GM18907 (cell line): ENCODE data around the gene DLAT.
"Not testable (repeated sequence)": the region's sequence is repeated elsewhere in the genome, so short reads cannot be mapped to it uniquely, and the experiment has no call there.

ENCODE experiments used
- ATAC-seq: cut with Tn5 transposase; IDR thresholded peaks from one replicate; pipeline ENCODE4 v1.9.1; 2021; ENCODE audit warnings: mild to moderate bottlenecking, moderate library complexity; ENCODE audit not compliant: unreplicated experiment

DLAT gene

DNA sequence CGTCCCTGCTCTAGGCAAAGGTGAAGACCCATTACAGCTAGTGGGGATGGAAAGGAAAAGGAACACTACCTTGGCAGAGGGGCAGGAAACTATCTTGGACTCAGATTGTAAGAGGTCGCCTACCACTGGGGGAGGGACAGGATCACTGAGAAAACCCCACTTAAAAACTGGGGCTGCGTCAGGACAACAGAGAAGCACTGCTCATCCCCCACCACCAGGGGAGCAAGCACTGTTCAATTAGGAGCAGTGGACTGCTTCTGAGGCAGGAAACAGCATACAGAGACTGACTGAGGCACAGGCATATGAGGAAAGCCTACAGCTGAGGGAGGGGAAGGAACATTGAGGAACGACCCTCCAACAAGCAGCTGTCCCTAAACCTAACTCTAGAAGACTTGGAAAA lies 20.8 kb upstream of the DLAT start:
- ATAC-seq: peak; percentile 87

DNA sequence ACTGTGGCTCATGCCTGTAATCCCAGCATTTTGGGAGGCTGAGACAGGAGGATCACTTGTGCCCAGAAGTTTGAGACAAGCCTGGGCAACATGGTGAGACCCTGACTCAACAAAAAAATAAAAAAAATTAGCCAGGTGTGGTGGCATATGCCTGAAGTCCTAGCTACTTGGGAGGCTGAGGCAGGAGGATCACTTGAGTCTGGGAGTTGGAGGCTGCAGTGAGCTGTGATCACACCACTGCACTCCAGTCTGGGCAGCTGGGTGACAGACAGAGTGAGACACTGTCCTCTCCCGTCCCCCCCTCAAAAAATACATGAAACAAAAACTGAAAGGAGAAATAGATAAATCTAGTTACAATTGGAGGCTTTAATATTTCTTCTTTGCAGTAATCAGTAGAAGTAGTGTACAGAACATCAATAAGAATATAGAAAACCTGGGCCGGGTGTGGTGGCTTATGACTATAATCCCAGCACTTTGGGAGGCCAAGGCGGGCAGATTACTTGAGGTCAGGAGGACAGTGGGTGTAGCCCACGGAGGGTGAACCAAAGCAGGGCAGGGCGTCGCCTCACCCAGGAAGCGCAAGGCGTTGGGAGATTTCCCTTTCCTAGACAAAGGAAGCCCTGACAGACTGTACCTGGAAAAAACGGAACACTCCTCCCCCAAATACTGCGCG lies 19.6 kb upstream of the DLAT start:
- no peak for ATAC-seq

DNA sequence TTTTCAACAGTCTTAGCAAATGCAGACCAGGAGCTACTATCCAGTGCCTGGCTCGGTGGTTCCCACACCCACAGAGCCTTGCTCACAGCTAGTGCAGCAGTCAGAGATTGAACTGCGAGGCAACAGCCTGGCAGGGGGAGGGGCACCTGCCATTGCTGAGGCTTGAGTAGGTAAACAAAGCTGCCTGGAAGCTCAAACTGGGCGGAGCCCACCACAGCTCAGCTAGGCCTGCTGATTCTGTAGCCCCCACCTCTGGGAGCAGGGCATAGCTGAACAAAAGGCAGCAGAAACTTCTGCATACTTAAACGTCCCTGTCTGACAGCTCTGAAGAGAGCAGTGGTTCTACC lies 19.1 kb upstream of the DLAT start:
- not testable (repeated sequence) for ATAC-seq

DNA sequence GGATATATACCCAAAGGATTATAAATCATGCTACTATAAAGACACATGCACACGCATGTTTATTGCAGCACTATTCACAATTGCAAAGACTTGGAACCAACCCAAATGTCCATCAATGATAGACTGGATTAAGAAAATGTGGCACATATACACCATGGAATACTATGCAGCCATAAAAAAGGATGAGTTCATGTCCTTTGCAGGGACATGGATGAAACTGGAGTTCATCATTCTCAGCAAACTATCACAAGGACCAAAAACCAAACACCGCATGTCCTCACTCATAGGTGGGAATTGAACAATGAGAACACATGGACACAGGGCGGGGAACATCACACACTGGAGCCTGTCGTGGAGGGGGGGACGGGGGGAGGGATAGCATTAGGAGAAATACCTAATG lies 13.8 kb upstream of the DLAT start:
- not testable (repeated sequence) for ATAC-seq

DNA sequence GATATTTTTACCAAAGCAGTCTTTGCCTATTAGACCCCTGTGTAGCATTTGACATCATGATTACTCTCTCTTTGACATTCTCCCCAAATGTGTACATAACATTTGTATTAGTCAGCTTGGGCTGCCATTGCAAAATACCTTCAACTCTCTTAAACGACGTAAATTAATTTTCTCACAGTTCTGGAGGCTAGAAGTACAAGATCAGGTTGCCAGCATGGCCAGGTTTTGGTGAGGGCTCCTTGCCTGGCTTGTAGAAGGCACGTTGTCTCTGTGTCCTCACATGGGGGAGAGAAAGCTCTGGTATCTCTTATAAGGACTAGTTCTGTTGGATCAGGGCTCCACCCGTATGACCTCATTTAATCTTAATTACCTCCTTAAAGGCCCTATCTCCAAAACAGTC lies 12.3 kb upstream of the DLAT start:
- no peak for ATAC-seq

DNA sequence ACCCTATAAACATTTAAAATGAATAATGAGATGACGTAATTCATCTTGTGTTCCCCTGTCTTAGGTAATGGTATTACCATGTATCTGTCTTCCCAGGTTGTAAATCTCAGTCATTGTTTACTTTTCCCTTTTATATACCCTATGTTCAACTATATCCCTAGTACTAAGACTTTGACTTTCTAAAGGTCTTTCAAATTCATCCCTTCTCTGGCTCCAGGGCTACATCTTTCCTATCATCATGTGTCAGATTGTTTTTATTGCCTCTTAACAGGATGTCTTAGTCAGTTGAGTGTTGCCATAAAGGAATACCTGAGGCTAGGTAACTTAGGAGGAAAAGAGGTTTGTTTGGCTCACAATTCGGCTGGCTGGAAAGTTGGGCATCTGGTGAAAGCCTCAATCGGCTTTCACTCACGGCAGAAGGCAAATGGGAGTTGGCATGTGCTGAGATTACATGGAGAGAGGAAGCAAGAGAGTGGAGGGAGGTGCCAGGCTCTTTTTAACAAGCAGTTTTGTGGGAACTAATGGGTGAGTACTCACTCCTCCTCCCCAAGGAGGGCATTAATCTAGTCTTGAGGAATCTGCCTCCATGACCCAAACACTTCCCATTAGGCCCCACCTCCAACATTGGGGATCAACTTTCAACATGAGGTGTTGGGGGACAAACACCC lies 11.6 kb upstream of the DLAT start:
- no peak for ATAC-seq

DNA sequence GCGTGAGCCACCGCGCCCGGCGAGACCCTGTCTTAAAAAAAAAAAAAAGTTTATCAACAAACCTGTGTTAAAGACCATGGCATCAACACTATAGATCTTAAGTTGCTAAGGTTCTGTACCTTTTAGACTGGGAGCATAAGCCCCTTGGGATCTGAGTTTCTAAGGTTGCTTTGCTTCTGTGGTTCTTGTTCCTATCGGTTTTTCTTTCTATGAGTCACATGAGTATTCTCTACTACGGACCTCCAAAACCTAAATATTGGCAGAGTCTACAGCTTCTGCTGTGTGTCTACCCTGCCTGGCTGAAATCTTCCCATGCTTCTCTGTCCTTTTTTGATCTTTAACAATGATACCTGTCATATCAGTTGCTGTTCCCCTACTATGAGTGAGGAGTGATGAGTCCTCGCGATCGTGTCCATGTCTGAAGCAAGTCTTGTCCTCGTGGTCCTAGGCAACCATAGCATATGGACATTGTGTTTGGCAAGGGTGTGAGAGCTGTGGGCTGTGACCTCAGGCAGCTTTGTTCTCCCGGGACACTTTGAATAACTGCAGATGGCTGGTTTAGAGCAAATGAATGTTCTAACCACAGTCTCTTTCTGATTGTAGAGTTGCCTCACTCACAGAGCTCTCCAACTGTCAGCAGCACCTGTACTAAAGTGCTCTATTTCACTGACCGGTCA lies 9.0 kb upstream of the DLAT start:
- ATAC-seq: peak; percentile 88

DNA sequence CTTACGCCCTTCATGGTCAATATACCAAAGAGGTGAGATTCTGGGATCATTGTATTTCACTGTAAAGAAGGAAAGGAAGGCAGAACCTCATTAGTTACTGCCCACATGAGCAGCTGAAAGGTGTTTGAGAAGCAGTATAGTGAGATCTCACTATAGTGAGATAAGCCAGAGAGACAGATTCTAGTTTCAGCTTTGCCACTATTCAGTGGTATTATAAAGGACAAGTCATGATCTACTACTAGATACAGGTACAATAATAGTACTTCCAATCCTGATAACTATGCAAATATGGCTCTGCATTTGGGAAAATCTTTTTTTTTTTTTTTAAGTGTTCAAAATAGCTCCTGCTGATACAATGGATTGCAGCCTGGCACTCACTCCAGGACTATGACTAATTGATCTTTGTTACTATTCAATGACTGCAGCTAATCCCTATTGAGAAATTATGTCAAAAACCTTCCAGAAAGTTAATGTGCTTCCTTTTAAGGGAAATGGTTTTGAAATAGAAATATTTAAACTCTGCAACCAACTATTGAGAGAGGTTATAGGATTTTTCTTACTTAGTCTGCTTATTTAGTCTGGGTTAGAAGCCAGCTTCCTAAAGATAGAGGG lies 8.3 kb upstream of the DLAT start:
- peak; percentile 57 for ATAC-seq

DNA sequence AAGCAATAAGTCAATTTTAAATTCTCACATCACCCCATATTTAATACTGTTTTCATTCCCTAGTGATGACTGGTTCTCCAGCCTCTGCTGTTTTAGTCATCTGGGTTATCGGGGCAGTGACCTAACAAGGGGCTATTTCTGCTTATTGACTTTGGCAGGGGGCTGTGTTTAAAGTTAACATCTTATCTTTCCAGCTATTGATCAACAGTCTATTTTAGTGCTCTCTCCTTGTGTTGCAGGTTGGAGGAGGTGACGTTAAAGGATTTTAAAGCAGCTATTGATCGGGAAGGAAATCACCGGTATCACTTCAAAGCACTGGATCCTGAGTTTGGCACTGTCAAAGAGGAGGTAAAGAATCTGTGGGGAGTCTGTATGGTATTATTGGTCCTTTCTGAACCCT lies 7.7 kb upstream of the DLAT start:
- ATAC-seq: no peak

DNA sequence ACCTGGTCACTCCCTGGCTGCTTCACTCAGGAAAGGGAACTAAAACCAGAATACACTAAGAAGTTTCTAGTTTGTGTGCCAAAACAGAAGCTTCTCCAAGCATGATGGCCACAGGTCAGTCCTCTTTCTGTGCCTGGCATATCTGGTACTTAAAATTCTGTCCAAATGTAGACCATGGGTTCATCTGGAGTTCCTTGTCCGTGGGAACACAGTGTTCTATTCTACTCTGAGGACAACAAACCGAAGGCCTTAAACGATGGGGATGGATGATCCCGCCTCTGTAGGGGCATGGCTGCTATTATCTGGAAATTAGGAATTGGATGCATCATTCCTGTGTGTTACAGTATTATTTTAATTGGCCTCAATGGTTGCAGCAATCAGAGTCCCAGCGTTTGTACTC lies 6.1 kb upstream of the DLAT start:
- ATAC-seq: no peak

DNA sequence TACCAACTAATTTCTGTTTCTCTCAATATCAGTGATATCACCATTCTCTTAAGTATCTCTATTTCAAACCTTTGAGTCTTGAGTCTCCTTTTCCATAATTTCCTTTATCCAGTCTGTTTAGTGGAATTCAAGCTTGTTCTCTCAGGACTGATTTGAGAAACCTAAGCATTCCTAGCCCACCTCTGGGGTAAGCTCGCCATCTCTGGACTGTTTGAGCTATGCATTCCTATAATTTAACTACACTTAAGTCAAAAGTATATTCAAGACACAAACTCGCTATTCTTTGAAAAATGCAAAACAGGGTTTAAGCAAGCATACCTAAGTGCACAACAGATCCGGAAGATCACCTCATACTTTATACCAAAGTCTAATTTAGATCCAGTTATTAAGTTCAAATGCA lies 2.1 kb upstream of the DLAT start:
- ATAC-seq: no peak

DNA sequence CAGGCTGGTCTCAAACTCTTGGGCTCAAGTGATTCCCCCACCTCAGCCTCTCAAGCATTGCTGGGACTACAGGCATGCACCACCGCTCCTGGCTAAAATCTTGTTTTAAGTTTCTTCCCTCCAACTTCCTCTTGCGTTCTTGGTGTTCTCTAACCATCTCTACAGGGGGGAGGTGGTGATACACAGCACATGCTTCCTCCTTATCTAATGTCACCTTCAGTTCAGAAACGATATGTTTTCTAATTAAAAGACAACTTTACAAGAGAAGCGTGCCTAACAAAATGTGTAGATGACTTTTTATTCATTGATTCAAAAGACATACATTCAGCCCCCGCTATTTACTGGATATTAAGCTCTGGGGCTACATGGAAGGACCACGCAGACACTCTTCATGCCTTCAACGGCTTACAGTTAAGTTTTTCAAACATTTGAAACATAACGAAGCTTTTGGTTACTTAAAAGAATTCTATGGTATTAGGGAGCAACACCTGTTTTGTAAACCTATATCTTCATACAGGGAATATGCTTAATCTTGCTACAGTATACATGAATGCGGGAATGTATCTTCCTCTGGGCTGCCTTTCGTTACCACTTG lies 933 bp upstream of the DLAT start:
- ATAC-seq: peak; percentile 44

DNA sequence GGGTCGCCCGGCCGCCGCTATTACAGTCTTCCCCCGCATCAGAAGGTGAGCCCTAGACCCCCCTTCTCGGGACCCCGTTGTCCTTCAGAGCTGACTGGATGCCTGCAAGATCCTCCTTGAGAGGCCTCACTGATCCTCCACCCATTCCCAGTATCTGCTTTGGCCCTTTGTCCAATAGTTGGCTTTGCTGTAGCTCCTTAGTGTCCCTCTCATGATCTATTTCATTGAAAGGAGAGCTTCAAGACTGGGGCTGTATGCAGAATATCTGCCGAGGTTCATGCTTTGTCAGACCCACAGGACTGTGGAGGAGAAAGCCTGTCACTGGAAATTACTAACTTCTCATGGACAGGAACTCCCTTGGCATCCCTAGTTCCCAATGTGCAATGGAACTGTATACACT lies 499 bp downstream of the DLAT start:
- ATAC-seq: peak; percentile 7

DNA sequence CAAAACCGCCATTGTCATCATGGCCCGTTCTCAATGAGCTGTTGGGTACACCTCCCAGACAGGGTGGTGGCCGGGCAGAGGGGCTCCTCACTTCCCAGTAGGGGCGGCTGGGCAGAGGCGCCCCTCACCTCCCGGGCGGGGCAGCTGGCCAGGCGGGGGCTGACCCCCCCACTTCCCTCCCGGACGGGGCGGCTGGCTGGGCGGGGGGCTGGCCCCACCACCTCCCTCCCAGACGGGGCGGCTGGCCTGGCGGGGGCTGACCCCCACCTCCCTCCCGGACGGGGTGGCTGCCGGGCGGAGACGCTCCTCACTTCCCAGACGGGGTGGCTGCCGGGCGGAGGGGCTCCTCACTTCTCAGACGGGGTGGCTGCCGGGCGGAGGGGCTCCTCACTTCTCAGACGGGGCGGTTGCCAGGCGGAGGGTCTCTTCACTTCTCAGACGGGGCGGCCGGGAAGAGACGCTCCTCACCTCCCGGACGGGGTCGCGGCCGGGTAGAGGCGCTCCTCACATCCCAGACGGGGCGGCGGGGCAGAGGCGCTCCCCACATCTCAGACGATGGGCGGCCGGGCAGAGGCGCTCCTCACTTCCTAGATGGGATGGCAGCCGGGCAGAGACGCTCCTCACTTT lies 1.7 kb downstream of the DLAT start:
- ATAC-seq: not testable (repeated sequence)

DNA sequence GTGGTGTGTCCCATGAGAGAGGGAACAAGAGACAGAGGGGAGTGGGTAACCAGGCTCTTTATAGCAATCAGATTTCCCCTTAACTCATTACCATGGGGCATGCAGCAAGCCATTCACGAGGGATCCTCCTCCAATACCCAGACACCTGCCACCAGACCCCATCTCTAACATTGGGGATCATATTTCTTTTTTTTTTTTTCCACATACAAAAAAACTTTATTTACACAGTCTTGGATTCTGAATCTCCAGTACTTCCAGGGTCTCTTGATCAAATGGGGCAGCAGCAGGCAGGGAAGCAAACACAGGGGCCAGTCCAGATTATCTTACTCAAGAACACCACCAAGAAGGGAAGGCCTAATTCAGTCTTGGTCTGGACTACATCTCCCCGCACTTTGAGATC lies 4.3 kb downstream of the DLAT start:
- no peak for ATAC-seq

DNA sequence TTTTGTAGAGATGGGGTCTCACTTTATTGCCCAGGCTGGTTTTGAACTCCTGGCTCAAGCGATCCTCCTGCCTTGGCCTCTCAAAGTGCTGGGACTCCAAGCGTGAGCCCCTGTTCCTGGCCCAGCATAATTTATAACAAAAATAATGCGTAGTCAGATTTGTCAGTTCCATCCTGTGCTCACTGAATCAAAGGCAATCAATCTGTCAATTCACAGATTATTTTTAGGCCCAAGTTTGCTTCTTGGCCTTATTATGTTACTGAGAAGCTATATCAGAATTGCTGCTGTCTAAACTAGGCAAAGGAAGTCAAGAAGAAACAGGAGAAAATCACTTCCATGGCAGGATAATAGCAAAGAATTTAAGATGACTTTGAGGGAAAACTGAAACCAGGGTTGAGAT lies 8.7 kb downstream of the DLAT start:
- no peak for ATAC-seq

DNA sequence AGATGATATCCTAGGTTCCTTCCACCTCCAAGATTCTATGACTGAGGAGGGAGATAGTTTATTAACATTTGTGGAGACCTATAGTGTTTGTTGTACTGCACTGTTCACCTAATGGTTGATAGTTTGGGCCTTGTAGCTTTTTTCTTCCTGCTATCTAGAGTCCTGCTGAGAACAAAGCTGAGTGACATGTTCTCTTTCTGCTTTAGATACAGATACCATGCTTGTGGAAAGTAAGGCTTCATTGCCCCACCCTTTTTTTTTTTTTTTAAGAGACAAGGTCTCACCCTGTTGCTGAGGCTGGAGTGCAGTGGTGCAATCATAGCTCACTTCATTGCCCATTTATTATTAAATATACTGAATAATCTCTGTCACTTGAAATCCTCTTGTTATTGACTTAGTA lies 12.3 kb downstream of the DLAT start:
- no peak for ATAC-seq

DNA sequence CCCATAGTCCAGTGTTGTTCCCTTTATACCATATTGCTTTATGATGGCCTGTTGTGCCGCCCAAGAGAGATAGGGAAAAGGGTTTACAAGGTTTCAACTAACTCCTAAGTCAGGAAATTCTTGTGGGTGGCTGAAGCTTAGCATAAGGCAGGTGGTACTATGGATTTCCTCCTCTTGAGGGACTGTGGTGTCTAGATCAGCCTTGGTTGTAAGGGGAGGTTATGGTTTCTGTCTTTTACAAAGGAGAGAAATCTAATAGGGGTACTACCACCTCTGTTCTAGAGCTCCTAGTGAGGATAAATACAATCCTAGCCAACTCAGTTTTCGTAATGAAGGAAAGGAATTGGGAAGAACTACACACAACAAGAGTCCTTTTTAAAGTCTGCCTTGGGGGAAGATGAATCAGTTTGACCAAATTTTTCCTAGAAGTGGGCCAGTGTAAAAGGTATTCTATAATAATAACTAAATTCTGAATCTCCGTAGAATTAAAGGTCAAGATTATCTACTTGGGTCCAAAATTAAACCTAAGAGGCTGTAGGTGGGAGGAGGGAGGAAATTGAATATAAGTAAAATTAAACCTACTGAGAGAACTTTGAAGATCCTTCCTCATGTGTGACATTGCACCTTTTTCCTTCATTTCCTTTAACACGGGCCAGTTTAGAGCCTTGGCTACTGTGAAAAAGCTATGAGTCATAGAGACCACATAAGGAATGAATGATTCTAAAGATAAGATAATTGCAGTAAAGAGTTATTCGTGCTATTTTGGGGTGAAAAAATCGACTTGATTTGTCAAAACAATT lies 17.2 kb downstream of the DLAT start:
- no peak for ATAC-seq

DNA sequence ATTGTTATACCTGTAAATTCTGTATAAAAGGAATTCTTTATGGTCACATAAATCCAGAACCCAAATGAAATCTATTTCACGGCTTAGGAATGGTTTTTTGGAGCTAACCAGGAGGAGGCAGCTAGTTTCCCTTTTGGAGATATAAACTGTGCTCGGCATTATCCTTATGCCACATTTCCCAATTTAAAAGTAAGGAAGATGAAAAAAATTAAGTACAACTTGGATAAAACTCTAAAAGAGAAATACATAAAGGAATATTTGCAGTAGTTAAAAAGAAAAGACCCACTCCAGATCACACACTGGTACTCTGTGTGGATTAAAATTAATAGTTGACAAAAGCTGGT lies 17.7 kb downstream of the DLAT start:
- ATAC-seq: no peak

DNA sequence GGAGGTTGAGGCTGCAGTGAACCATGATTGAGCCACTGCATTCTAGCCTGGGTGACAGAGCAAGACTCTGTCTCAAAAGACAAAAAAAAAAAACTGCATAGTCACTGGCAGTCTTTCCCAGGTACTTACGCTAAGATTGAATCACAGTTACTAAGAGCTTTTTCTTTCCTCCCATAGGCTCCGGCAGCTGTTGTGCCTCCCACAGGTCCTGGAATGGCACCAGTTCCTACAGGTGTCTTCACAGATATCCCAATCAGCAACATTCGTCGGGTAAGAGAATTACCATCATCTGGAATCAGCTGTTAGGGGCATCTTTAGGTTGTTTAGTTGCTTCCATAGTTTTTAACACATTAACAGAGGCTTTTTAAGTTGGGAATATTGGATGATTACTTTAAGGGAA lies 19.8 kb downstream of the DLAT start:
- ATAC-seq: no peak
